NCI-H226 (cell line): ENCODE data around the gene PLA2G2C.

Source experiments
- DNase-seq: peaks from one replicate; pipeline ENCODE4 v3.0.0-alpha.2; 2015

The PLA2G2C gene

GRCh38 chr1:20202166-20202565 is 15.8 kb upstream of the PLA2G2C start:
- no peak for DNase-seq

- no peak for DNase-seq
These were observed 14.6 kb upstream of the PLA2G2C start for GRCh38 chr1:20200966-20201365.

- DNase-seq = no peak
These were observed 13.5 kb upstream of the PLA2G2C start for GRCh38 chr1:20199840-20200239.

- no peak for DNase-seq
These were observed 13.1 kb upstream of the PLA2G2C start for GRCh38 chr1:20199403-20199802.

DNA sequence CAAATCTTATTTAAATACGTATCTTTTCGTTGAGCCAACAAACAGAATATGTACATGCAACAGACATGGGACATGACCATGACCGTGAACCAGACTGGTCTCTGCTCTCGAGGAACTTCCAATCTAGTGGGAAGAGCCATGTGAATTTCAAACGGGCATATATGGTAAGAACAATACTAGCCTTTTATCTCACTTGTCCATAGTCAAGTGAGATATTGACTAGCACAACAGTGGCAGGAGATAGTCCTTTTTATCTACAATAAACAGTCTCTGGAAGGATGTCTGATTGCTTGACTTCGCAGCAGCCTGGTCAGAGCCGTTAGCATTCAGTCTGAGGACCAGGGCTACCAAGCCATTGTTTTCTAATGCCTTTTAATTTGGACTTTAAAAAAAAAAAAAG is 12.6 kb upstream of the PLA2G2C start:
- no peak for DNase-seq

DNA sequence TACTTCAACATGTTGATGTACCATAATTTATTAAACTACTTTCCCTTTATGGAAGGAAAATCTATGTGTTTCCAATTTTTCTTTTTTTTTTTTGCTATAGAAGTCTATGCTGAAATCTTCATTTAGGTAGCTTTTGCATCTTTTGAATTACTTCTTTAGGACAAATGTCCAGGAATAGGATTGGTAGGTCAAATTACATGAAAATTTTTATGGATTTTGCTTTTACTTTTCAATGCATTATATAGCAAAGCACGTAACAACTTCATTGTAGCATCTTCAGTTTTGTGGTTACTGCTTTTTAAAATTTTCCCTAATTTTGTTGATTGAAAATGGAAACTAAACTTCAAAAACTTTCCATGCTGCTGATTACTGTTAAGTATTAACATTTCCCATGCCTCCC is 12.0 kb upstream of the PLA2G2C start:
- DNase-seq = no peak

DNA sequence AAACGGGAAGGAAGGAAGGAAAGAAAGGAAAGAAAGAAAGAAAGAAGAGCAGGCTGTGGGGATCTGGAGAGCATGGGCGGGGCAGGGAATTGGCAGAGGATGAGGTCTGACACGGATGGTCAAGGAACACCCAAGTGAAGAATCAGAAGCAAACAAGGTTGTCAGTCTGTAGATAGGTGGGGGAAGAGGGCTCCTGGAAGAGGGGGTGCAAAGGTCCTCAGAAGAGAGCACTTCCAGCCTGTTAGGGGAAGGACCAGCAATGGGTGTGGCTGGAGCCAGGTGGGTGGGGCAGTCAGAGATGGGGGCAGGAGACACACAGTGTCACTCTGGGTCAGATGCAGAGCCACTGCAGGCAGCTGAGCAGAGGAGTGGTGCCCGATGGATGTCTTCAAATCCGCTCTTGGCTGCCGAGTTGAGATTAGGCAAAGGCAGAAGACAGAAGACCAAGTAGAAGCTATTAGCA is 11.0 kb upstream of the PLA2G2C start:
- no peak for DNase-seq

GRCh38 chr1:20195462-20195780 is 9.1 kb upstream of the PLA2G2C start:
- DNase-seq = no peak

- DNase-seq = peak; percentile 19
These were observed 8.6 kb upstream of the PLA2G2C start for GRCh38 chr1:20194757-20195461.

DNA sequence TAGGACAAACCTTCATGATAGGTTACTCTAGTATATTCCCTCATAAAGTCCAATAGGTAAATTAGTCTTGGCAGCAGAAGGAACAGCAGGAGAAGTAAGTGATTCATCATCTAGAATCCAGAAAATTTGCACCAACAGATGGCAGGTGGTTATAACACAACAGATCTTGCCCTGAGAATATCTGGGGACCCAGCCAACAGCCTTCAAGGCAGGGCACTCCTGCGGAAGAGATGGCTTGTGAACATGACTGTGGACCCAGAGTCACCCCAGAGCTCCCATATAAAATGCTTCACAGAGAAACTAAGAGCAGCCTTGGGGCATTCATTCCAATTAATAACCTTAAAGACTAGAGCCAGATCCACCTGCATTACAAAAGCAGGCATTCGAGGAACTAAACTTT is 7.9 kb upstream of the PLA2G2C start:
- DNase-seq = no peak

- no peak for DNase-seq
These were observed 6.6 kb upstream of the PLA2G2C start for GRCh38 chr1:20192871-20193411.

DNA sequence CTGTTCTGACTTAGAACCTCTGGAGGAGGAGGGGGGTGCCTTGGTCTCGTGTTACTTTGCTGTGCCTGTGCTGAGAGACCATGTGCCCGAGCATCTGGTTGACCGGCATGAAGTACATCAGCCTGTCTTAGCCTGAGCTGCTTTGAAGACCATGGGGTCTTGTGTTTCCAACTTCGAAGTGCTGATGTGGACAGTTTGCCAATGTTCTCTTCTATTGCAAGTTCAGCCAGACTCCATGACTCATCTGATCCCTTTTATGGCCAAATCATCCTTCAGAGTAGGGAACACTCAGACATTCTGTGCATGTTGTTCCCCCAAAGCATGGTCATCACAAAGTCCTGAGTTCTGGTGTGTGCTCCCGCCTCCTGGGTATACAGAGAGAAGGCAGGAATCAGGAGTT is 6.0 kb upstream of the PLA2G2C start:
- DNase-seq = no peak

DNA sequence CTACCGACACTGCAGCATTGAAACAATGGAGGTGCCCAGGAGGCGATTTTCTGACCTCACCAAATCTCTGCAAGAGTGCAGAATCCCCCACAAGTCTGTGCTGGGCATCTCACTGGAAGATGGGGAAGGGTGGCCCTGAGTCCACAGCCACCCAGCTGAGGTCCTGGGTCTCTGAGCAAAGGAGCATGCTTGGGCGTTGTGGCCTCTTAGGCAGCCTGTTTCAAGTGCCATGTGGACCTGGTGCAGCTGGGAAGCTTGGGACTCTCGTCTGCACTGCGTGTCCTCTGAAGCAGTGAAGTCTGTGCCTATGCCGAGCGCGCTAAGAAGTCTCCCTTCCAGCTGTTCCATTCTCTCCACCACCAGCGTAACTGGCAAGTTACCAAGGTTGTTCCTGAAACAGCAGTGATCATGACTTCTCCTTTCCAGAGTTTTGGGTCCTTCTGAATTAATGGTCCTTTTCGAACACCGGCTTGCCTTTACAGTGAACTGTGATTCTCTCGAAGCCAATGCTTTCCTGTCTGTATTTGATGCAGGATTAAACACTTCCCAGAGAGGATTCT is 5.0 kb upstream of the PLA2G2C start:
- DNase-seq = no peak

DNA sequence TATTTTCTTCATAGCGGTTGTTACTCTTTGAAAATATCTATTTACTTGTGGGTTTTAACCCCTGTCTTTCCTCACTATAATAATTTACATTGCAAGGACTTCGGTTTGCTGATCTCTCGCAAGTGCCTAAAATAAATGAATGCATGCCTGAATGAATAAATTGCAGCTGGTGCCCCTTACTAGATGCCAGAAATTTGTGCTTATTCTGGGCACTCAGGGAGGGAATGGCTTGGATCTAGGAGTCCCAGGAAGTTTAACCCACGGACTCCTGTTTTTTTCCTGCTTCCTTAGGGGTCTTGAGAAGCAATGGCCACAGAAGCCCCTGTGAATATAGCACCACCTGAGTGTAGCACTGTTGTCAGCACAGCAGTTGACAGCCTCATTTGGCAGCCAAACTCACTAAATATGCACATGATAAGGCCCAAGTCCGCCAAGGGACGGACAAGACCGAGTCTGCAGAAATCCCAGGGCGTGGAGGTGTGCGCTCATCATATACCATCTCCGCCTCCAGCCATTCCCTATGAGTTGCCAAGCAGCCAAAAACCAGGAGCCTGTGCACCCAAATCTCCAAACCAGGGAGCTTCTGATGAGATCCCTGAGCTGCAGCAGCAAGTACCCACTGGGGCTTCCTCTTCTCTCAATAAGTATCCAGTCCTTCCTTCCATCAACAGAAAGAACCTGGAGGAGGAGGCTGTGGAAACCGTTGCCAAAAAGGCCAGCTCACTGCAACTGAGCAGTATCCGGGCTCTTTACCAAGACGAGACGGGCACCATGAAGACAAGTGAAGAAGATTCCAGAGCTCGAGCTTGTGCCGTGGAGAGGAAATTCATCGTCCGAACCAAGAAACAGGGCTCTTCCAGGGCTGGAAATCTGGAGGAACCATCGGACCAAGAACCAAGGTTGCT is 4.2 kb upstream of the PLA2G2C start:
- no peak for DNase-seq

DNA sequence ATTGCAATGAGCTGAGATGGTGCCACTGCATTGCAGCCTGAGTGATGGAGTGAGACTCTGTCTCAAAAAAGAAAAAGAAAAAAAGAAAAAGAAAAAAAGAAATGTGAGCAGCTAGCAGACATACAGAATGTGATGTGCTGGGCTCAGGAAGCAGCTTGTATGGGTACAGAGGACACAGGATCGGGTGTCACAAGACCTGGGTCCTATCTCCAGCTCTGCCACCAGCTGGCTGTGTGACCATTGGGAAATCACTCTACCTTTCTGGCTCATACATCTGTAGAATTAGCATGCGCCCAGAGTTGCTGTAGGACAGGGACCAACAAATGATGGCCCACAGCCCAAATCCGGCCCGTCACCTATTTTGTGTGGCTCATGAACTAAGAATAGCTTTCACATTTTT is 3.3 kb upstream of the PLA2G2C start:
- no peak for DNase-seq

GRCh38 chr1:20188455-20188817 is 2.1 kb upstream of the PLA2G2C start:
- no peak for DNase-seq

GRCh38 chr1:20187813-20188454 is 1.6 kb upstream of the PLA2G2C start:
- DNase-seq = no peak

DNA sequence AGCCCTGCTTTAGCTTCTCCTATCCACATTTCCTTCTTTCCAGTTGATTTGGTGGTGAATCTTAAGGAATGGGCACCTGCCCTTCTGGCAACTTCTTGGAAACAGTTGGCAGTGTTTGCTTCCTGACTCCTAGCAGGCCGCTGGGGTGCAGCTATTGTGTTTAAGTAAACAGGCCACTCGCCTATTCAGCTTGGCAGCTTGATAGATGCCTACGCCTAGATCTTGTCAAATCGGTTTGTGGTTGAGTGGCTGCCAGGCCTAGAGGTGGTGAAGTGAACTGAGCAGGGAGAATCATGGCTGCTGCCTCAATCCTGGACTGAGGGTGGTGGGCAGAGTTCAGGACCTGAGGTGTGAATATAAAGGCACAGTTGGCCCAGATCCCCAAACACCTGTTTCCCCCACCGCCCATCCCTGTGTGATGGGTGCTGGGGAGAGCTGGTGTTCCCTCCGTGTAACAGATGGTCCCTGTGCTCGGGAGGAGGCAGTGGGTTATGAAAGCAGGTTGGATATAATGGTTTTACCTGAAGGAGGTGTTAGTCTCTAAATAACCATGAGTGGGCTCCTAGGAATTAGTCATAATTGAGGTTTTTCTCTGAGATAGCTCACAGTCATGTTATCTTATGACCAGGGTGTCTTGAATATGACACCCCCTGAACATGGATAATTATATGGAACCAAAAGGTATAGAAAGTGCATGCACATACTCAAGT is 940 bp upstream of the PLA2G2C start:
- DNase-seq = no peak

- DNase-seq = no peak
These were observed 1.1 kb downstream of the PLA2G2C start for GRCh38 chr1:20184997-20185833.

DNA sequence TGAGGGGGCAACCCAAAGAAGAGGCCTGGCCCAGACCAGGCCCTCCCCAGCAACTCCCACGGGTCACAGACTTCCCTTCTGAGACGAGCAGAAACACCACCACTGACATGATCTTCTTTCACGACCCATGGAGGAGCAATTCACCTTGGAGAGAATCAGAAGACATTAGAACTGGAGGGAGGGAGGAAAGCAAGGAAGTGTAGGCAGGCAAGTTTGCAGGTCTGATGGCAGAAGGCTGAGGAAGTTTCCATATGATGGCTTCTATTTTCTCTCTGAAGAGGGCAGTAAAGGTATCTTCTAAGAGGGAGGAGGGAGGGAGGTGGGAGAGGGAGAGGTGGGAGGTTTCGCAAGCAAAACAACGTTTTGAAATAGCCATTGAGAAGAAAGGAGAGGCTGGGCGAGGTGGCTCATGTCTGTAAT is 1.8 kb downstream of the PLA2G2C start:
- DNase-seq = no peak

DNA sequence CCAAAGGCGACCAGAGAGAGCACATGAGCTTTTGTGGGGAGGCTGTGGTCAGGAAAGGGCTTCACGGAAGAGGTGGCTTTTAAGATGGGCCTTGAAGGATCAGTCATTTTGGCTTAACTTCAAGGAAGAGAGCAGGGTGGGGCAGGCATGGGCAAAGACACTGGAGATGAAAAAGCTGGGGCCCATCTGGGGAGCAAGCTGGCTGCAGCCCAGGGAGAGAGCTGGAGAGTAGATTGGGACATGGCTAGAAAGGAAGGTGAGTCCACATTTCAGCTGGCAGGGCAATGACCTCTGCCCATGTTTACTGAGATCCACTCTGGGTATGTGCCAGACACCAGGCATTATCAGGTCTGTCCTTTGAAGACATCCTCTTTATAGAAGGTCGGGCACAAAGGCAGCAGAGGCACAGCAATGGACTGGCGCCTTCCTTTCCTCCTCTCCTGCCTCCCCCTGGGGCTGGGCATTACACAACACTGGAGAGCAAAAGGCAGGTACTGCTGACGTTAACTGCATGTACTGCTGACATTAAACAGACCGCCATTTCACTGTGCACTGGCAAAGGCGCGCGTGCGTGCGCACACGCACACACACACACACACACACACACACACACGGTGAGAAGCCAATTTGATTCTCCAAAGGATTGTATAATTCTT is 2.6 kb downstream of the PLA2G2C start:
- DNase-seq = no peak
